OCI-LY1 (cell line): ENCODE results near the gene PIP5K1C.

Experiments
- EZH2 ChIP-seq: fragments of 200-600 bp; sonication (generic), shearing (Covaris generic); IDR thresholded peaks from 2 replicates; pipeline ENCODE4 v1.8.0; 2017; ENCODE audit warnings: borderline replicate concordance, mixed run types, mild to moderate bottlenecking, antibody characterized with exemption, low read length, moderate library complexity, mixed read lengths
- TF ChIP-seq, protein P1 (sequence below): fragments of 200-600 bp; sonication (generic), shearing (Covaris generic); IDR thresholded peaks from 2 replicates; pipeline ENCODE4 v1.5.1; 2017; ENCODE audit warnings: mild to moderate bottlenecking, antibody characterized with exemption, low read length, moderate library complexity, mixed read lengths

GRCh38 chr19:3641515-3642269 lies 58.6 kb downstream of the PIP5K1C start:
- TF ChIP-seq, protein P1, sequence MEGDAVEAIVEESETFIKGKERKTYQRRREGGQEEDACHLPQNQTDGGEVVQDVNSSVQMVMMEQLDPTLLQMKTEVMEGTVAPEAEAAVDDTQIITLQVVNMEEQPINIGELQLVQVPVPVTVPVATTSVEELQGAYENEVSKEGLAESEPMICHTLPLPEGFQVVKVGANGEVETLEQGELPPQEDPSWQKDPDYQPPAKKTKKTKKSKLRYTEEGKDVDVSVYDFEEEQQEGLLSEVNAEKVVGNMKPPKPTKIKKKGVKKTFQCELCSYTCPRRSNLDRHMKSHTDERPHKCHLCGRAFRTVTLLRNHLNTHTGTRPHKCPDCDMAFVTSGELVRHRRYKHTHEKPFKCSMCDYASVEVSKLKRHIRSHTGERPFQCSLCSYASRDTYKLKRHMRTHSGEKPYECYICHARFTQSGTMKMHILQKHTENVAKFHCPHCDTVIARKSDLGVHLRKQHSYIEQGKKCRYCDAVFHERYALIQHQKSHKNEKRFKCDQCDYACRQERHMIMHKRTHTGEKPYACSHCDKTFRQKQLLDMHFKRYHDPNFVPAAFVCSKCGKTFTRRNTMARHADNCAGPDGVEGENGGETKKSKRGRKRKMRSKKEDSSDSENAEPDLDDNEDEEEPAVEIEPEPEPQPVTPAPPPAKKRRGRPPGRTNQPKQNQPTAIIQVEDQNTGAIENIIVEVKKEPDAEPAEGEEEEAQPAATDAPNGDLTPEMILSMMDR: no peak
- TF ChIP-seq EZH2: no peak
